ENCODE results near the gene TUBAL3. TPM values are rescaled to one million over a fixed set of nuclear protein-coding genes. Genes with fewer than 3 reads are reported as not detected.

Gene TUBAL3
- total RNA-seq, 1 donor: not detected

GRCh38 chr10:5424751-5425150 is 20.1 kb upstream of the TUBAL3 start:
- Histone ChIP-seq H3K4me2 (ENCODE audit: insufficient read depth, low read length) (no peak overlapping the region), H2AFZ (ENCODE audit: low read length) (peak overlapping the region; percentile 60), H3K27ac (ENCODE audit: low read depth, low read length) (no peak overlapping the region), H3K27me3 (ENCODE audit: insufficient read depth, low read length) (no peaks in the 10 kb centered on the region), H3K36me3 (ENCODE audit: insufficient read depth, low read length) (no peaks in the 10 kb centered on the region), H3K4me3 (ENCODE audit: insufficient read depth, low read length) (no peak overlapping the region), H3K79me2 (ENCODE audit: insufficient read depth, low read length) (peaks cover 42% of the 10 kb centered on the region), H3K9me3 (ENCODE audit: low read depth, low read length) (no peaks in the 10 kb centered on the region), H4K20me1 (ENCODE audit: insufficient read depth, low read length) (no peaks in the 10 kb centered on the region), H3K4me1 (ENCODE audit: insufficient read depth, low read length) (peaks cover 23% of the 10 kb centered on the region)
- no peak for DNase-seq (ENCODE audit: insufficient read length, low spot score, missing footprints)
- TF ChIP-seq CTCF (IDR thresholded peaks at IDR 0.05; ENCODE audit: extremely low read depth, low read depth, low read length): no peak

GRCh38 chr10:5423771-5424170 is 19.1 kb upstream of the TUBAL3 start:
- Histone ChIP-seq H3K4me2 (ENCODE audit: insufficient read depth, low read length) (peak overlapping the region; percentile 71), H3K27me3 (ENCODE audit: insufficient read depth, low read length) (no peaks in the 10 kb centered on the region), H2AFZ (ENCODE audit: low read length) (no peak overlapping the region), H4K20me1 (ENCODE audit: insufficient read depth, low read length) (no peaks in the 10 kb centered on the region), H3K27ac (ENCODE audit: low read depth, low read length) (peak overlapping the region; percentile 43), H3K9me3 (ENCODE audit: low read depth, low read length) (no peaks in the 10 kb centered on the region), H3K4me1 (ENCODE audit: insufficient read depth, low read length) (peaks cover 16% of the 10 kb centered on the region), H3K4me3 (ENCODE audit: insufficient read depth, low read length) (peak overlapping the region; percentile 27), H3K36me3 (ENCODE audit: insufficient read depth, low read length) (no peaks in the 10 kb centered on the region), H3K79me2 (ENCODE audit: insufficient read depth, low read length) (peaks cover 52% of the 10 kb centered on the region)
- no peak for DNase-seq (ENCODE audit: insufficient read length, low spot score, missing footprints)
- TF ChIP-seq CTCF (IDR thresholded peaks at IDR 0.05; ENCODE audit: extremely low read depth, low read depth, low read length): no peak

- Histone ChIP-seq H3K79me2 (ENCODE audit: insufficient read depth, low read length) (peaks cover 82% of the 10 kb centered on the region), H3K9me3 (ENCODE audit: low read depth, low read length) (no peaks in the 10 kb centered on the region), H3K4me3 (ENCODE audit: insufficient read depth, low read length) (no peak overlapping the region), H3K36me3 (ENCODE audit: insufficient read depth, low read length) (no peaks in the 10 kb centered on the region), H3K27ac (ENCODE audit: low read depth, low read length) (no peak overlapping the region), H4K20me1 (ENCODE audit: insufficient read depth, low read length) (no peaks in the 10 kb centered on the region), H3K4me2 (ENCODE audit: insufficient read depth, low read length) (no peak overlapping the region), H3K4me1 (ENCODE audit: insufficient read depth, low read length) (peaks cover 7% of the 10 kb centered on the region), H3K27me3 (ENCODE audit: insufficient read depth, low read length) (no peaks in the 10 kb centered on the region), H2AFZ (ENCODE audit: low read length) (no peak overlapping the region)
- TF ChIP-seq CTCF (IDR thresholded peaks at IDR 0.05; ENCODE audit: extremely low read depth, low read depth, low read length): no peak
- DNase-seq (ENCODE audit: insufficient read length, low spot score, missing footprints): no peak
Measured at GRCh38 chr10:5419466-5420094, 15.0 kb upstream of the TUBAL3 start.

- no peak overlapping the region for H2AFZ ChIP-seq (ENCODE audit: low read length)
- no peak overlapping the region for H3K4me3 ChIP-seq (ENCODE audit: insufficient read depth, low read length)
- no peak for TF ChIP-seq CTCF (IDR thresholded peaks at IDR 0.05; ENCODE audit: extremely low read depth, low read depth, low read length)
- no peaks in the 10 kb centered on the region for H3K36me3 ChIP-seq (ENCODE audit: insufficient read depth, low read length)
- H3K79me2 ChIP-seq (ENCODE audit: insufficient read depth, low read length): peaks cover 87% of the 10 kb centered on the region
- H3K27me3 ChIP-seq (ENCODE audit: insufficient read depth, low read length): no peaks in the 10 kb centered on the region
- H4K20me1 ChIP-seq (ENCODE audit: insufficient read depth, low read length): no peaks in the 10 kb centered on the region
- no peak overlapping the region for H3K4me2 ChIP-seq (ENCODE audit: insufficient read depth, low read length)
- H3K4me1 ChIP-seq (ENCODE audit: insufficient read depth, low read length): peaks cover 5% of the 10 kb centered on the region
- no peaks in the 10 kb centered on the region for H3K9me3 ChIP-seq (ENCODE audit: low read depth, low read length)
- no peak overlapping the region for H3K27ac ChIP-seq (ENCODE audit: low read depth, low read length)
- no peak for DNase-seq (ENCODE audit: insufficient read length, low spot score, missing footprints)
Measured at GRCh38 chr10:5418584-5418983, 14.0 kb upstream of the TUBAL3 start.
